Measurements from ENCODE around the gene ELF2. TPM values are rescaled to one million over a fixed set of nuclear protein-coding genes. Genes with fewer than 3 reads are reported as not detected.
"Not testable (repeated sequence)": the region's sequence is repeated elsewhere in the genome, so short reads cannot be mapped to it uniquely, and the experiment has no call there.

ELF2 gene
- total RNA-seq, 4 donors from 2014 or later = 58.1 to 76.6 (median 65.0) TPM

DNA sequence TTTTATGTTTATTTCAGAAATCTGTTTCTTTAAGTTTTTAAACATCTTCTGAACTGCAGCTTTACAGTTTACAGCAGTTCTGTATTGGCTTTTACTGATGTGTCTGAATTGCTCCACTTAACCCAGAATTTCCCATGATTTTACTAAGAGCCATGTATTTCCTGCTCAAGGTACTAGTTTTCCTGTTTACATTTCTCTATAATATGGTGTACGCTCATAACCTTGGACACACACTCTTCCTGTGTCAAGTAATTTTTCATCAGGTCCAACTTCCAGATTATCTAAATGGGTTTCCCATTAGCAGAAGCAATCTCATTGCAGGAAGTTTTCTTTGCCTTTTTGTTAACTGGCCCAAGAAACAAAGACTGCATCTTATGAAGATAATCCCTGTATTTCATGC is 12.3 kb downstream of the ELF2 start:
- WGBS, 2 donors = 79 to 91% methylated on average over 1 of the region's 1 CpG
- TF ChIP-seq CTCF (IDR thresholded peaks at IDR 0.05) = no peak
- no peak for TF ChIP-seq POLR2A (IDR thresholded peaks at IDR 0.05)
- H3K27me3 ChIP-seq = no peaks in the 10 kb centered on the region
- peaks cover 18 to 36% of the 10 kb centered on the region in 2 donors for H3K4me1 ChIP-seq
- no peak overlapping the region for H3K4me3 ChIP-seq (replicated peaks in 1 of 3)
- intact Hi-C loops (cut with DNase I) = no loop called here
- no peaks in the 10 kb centered on the region for H3K36me3 ChIP-seq
- DNase-seq = no peak
- no peak overlapping the region for H3K27ac ChIP-seq
- H3K9me3 ChIP-seq = no peaks in the 10 kb centered on the region

- 93 to 94% methylated on average over 2 of the region's 2 CpGs for WGBS, 2 donors
- H3K9me3 ChIP-seq = no peaks in the 10 kb centered on the region
Observed at GRCh38 chr4:139163806-139164206, 13.2 kb downstream of the ELF2 start.

GRCh38 chr4:139157977-139158376 is 19.0 kb downstream of the ELF2 start:
- not testable (repeated sequence) for H3K27me3 ChIP-seq; DNase-seq; H3K27ac ChIP-seq; H3K9me3 ChIP-seq; H3K36me3 ChIP-seq; H3K4me3 ChIP-seq (replicated peaks in 1 of 3)
- WGBS, 2 donors = 89 to 93% methylated on average over 9 of the region's 9 CpGs
- intact Hi-C loops (cut with DNase I) = loop anchor here (10.0 kb wide), 1 partner anchor 53 kb away; no protein-coding TSS in a partner anchor
- H3K4me1 ChIP-seq = peaks cover 19 to 21% of the 10 kb centered on the region in 2 donors

More at GRCh38 chr4:139163806-139164206, 13.2 kb downstream of the ELF2 start:
- Histone ChIP-seq H3K36me3 (no peaks in the 10 kb centered on the region), H3K27me3 (no peaks in the 10 kb centered on the region), H3K4me1 (peaks cover 18 to 33% of the 10 kb centered on the region in 2 donors), H3K4me3 (replicated peaks in 1 of 3) (no peak overlapping the region), H3K27ac (no peak overlapping the region)
- TF ChIP-seq CTCF (IDR thresholded peaks at IDR 0.05) = no peak
- TF ChIP-seq POLR2A (IDR thresholded peaks at IDR 0.05) = no peak
- intact Hi-C loops (cut with DNase I) = no loop called here
- DNase-seq = no peak

GRCh38 chr4:139154952-139155557 is 22.0 kb downstream of the ELF2 start:
- no peak for DNase-seq
- H3K4me3 ChIP-seq (replicated peaks in 1 of 3) = no peak overlapping the region
- TF ChIP-seq POLR2A (IDR thresholded peaks at IDR 0.05) (no peak), CTCF (IDR thresholded peaks at IDR 0.05) (no peak)
- no peaks in the 10 kb centered on the region for H3K36me3 ChIP-seq
- WGBS, 2 donors = 86 to 89% methylated on average over 5 of the region's 5 CpGs
- no peak overlapping the region for H3K27ac ChIP-seq
- H3K27me3 ChIP-seq = no peaks in the 10 kb centered on the region
- intact Hi-C loops (cut with DNase I) = loop anchor here (10.0 kb wide), 1 partner anchor 50 kb away; no protein-coding TSS in a partner anchor
- H3K4me1 ChIP-seq = peaks cover 21 to 23% of the 10 kb centered on the region in 2 donors
- H3K9me3 ChIP-seq = no peaks in the 10 kb centered on the region

DNA sequence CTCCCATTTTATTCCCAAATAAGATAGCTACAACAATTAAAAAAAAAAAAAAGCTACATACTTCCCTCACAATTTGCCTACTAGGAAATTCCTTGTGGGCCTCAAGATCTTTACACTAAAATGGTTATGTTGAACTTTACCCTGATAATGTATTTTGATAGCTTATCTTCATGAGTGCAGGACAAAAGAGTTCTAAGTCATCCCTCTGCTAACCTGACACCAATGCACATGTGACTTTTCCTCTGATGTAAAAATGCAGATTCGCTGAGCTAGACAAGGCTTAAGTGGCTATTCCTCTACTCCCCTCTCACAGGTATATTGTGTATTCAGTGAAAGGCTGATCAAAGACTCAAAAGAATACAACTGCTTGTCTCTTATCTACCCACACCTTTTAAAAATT is 22.5 kb downstream of the ELF2 start:
- TF ChIP-seq POLR2A (IDR thresholded peaks at IDR 0.05) (no peak), CTCF (IDR thresholded peaks at IDR 0.05) (no peak)
- WGBS, 2 donors = 28 to 48% methylated on average over 1 of the region's 1 CpG
- DNase-seq = no peak
- Histone ChIP-seq H3K9me3 (no peaks in the 10 kb centered on the region), H3K27me3 (no peaks in the 10 kb centered on the region), H3K36me3 (no peaks in the 10 kb centered on the region), H3K27ac (no peak overlapping the region), H3K4me3 (replicated peaks in 1 of 3) (no peak overlapping the region), H3K4me1 (peaks cover 21 to 23% of the 10 kb centered on the region in 2 donors)
- intact Hi-C loops (cut with DNase I) = loop anchor here (10.0 kb wide), 1 partner anchor 50 kb away; no protein-coding TSS in a partner anchor

Measured in thyroid gland (tissue), 4 donors.